ENCODE results near the gene PIK3CA.

DNA sequence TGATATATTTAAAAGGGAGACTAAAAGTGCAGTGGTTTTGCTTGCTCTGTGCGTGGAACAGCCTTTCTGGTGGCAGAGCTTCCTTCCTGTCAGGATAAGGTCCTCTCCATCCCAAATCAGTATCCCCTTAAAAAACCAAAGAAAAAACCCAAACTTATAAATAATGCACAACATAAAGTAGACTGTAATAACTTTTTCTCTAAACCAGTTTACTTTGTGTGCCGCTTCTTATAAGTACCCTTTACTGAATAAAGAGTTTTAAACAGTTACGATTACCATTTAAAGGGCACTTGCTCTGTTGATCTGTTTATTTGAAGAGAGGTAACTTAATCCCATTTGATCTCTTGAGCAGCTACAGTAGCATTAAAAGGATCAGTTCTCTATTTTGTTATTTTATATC lies 2.5 kb downstream of the PIK3CA start:
- TF ChIP-seq, protein P1, sequence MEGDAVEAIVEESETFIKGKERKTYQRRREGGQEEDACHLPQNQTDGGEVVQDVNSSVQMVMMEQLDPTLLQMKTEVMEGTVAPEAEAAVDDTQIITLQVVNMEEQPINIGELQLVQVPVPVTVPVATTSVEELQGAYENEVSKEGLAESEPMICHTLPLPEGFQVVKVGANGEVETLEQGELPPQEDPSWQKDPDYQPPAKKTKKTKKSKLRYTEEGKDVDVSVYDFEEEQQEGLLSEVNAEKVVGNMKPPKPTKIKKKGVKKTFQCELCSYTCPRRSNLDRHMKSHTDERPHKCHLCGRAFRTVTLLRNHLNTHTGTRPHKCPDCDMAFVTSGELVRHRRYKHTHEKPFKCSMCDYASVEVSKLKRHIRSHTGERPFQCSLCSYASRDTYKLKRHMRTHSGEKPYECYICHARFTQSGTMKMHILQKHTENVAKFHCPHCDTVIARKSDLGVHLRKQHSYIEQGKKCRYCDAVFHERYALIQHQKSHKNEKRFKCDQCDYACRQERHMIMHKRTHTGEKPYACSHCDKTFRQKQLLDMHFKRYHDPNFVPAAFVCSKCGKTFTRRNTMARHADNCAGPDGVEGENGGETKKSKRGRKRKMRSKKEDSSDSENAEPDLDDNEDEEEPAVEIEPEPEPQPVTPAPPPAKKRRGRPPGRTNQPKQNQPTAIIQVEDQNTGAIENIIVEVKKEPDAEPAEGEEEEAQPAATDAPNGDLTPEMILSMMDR (IDR thresholded peaks at IDR 0.05) = no peak
- TF ChIP-seq POLR2A (IDR thresholded peaks at IDR 0.05) = no peak

Data from uterus (tissue), 2 donors.